ENCODE measurements around the gene PTPRN2.
"Not testable (repeated sequence)": the region's sequence is repeated elsewhere in the genome, so short reads cannot be mapped to it uniquely, and the experiment has no call there.

The PTPRN2 gene

DNA sequence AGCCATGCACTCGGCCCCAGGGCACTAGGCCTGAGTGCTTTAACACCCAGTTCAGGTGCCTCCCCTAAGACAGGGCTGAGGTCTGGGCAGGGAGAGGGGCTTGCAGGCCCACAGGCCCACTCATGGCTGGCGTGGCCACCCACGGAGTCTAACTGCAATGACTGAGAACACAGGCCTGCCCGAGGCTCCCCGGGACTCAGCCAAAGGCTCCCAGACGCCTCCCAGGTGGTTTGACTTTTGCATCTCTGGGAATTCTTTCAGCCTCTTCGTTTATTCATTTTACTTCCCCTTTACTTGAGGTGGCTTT is 37.3 kb downstream of the PTPRN2 start:
- no peak for DNase-seq

DNA sequence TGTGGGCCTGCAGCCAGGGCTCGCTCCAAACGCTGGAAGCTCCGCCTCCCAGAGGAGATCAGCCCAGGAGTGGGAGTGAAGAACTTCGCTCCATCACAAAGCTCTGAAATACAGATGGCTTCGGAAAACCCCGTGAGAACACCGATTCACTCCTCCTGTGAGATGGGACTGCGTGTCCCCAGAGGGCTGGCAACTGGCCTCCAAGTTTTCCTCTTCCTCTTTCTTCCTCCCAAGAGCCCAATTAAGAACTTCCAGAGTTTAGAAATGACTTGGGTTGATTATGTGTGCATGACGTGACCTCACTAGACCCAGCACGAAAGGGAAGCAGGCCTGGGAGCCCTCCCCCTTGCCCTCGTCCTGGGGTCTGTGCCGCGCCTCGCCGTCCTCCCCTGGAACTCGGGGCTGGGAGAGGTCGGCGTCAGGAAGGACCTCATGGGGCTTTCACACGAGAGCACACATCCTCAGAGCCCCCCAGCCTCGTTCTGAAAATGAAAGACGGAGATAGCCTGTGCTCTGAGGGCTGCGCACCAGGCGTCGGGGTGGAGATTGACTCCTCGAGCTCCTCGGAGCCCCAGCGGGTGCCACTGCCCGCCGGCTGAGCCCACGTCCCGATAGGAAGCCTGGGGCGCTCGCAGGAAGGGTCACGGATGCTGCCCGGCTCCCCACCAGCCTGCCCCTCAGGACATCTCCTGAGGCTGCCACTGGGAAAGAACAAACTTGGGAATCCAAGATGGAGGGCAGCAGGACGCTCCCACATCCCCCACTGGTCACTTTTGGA is 37.8 kb downstream of the PTPRN2 start:
- DNase-seq = no peak

DNA sequence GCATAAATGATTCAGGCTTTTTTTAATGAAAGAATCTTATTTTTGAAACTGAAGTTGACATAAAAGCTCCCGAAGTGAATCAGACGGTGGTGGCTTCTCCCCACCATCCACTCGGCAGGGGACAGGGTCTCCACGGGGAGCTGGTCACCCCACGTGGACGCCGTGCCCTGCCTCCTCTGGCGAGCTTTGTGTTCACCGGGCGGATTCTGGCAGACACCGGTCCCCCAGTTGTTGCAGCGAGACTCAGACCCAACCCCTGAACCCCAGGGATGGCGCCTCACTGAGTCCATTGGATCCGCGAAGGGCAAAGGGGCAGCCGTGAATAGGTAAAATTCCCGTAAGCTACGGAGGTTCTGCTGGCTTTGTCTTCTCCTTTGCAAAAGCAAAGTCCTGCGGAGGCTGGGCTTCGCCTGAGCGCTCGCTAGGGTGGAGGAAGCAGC is 38.4 kb downstream of the PTPRN2 start:
- DNase-seq = no peak

DNA sequence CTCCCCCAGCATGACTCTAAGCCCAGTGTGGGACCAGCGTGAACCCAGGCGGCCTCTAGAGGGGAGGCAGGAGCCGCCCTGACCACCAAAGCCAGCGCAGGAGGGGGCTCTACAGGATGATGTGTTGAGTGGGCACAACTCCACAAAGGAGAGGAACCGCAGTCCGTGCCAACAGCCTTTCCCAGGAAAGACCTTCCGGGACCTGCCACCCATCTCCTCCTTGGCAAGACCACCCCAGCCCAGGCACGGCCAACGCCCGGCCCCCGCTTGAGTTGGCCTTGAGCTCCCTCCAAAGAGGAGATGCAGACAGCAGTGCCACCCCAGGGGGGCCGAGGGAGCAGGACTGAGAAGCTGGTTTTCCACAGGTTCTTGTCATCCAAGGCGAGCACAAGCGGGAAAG is 38.9 kb downstream of the PTPRN2 start:
- DNase-seq = no peak

DNA sequence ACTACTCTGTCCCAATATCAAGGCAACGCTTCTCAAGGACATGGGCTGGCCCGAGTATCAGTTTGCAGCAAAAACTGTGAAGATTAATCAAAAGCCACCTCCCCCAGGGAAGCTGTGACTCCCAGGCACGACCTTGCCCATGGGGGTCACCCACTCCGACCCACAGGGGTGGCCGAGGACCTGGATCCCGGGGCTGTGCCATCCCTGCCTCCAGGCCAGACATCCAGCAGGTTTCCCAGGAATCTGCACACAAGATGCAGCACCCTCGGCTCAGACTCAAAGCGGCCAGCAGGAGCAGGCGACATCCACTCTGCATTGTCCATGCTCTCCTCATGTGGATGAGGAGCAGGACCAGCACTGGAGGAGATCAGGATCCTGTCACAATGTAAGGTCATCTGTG is 39.8 kb downstream of the PTPRN2 start:
- no peak for DNase-seq

DNA sequence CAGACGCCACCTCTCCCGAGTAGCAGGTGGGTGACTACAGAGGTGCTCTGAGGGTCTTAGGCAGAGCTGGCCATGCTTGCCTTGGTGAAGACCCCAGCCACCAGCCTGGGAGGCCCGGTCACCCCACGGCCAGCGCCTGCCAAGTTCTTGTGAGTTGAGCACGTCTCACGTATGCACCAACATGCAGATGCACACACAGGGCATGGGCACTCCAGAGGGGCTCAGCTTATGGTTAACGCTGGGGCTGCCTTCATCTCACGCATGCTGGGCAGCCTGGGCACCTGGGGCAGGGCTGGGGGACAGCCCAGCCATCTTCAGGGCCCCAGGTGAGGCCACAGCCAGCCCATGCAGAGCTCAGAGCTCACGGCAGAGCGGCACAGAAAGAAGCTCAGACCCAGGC is 41.0 kb downstream of the PTPRN2 start:
- no peak for DNase-seq

DNA sequence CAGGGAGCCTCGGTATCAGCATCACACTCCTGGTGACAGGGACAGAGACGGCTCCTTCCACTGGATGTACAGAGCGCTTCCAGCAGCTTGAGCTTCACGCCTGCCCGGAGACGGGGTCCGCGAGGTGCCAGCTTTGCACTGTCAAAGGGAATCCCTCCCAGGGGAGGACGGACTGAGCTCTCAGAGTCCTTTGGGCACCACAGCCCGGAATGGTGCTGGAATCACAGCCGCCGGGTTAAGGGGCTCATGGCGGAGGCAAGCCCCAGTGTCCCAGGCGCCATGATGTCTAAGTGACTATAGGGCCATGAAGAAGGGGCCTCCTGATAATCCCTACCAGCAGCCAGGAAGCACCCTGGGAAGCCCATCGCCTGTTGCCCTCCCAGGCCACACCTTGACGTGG is 41.4 kb downstream of the PTPRN2 start:
- DNase-seq = no peak

DNA sequence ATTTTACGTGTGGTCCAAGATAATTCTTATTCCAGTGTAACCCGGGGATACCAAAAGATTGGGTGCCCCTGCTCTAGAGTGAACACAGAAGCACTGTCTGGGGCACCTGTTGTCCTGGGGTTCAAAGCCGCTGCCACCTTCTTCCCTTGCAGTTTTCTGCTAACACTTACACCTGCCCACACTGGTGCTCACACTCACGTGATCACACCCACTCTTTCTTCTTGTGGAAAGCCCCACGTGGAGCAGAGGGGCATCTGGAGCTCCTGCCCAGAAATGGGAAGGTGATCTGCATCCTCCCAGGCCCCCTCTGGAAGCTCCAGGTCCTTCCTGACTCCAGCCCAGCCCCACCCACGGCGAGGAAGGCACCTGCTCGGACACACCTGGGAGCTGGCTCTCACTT is 42.9 kb downstream of the PTPRN2 start:
- DNase-seq = no peak

DNA sequence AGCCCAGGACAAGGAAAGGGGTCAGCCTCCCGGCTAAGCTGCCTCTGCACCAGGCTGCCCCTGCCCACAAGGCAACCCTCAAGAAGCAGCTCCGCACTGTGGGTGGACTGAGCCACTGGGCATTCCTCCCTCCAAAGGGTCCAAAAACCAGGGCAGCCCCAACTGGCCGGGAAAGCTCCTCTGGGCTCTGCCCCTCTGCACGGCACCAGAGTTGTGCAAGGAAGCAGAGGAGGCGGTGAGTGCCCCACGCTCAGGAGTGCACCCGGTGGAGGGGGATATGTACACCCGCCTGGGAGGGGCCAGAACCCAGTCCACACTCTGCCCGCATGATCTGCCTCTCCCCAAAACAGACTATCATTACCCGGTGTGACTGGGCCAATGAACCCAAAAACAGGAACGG is 43.8 kb downstream of the PTPRN2 start:
- DNase-seq = no peak

DNA sequence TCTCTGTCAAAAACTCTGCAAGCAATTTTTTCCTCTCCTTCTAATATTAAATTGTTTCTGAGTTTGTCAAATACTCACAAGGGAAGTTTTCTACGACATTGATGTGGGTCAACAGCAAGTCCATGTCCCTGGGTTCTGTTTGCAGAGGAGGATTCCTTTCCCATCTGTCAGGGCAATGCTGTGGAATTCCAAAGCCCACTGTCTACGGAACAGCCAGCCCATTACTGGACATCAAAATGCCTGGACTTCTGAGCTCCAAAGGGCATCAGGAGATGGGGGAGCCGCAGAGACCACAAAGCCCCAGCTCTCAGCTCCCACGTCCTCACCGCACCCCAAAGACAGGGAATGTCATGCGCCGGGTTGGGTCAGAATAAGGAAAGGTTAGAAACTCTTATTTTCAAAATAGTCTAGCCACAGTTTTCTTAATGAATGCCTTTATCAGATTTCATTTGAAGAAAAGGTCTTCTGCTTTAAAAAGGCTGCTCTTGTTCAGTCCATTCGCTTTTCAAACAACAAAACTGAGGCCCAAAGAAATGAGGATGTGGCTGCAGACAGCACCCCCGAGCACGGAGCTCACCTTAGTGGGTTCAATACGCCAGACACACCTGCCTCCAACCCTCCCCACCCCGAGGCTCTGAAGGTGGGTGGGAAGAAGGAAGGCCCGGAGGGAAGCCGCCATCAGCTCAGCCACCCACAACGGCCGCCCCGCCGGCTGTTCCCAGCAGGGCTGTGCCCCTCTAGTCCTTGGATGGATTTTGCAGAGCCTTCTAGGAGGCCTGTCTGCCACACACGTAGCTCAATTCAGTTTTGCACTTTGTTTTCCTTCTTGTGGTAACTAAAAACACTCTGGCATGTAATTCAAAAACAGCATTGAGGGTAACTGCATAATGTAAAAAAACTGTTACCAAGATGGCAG is 44.7 kb downstream of the PTPRN2 start:
- no peak for DNase-seq

DNA sequence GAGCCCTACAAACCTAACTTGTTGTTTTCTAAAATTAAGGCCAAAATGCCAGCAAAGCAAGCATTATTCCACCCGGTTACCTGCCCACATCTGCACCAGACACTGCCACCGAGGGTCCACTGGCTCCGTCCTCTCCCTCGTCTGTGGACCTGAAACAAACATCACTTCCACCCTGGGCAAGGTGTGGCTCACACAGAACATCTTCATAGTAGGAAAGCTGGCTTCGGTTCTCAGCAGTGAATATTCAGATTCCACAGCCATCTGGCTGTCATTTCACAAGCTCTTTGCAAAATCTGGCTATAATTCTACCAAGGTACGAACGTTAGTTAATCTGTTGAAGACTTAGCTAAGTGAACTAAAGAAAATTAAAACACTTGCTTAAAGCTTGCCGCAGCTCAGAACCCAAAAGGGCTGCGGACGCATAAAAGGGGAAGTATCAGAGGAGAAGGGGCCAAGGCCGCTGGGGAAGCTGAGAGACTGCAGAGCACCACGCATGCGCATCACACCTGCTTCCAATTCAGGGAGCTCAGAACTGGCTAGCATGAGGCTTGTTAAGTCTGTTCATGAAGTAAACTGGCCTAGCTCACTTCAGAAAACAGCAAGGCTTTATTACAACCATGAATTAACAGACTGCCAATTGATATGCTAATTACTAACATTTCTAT is 46.1 kb downstream of the PTPRN2 start:
- DNase-seq = no peak

DNA sequence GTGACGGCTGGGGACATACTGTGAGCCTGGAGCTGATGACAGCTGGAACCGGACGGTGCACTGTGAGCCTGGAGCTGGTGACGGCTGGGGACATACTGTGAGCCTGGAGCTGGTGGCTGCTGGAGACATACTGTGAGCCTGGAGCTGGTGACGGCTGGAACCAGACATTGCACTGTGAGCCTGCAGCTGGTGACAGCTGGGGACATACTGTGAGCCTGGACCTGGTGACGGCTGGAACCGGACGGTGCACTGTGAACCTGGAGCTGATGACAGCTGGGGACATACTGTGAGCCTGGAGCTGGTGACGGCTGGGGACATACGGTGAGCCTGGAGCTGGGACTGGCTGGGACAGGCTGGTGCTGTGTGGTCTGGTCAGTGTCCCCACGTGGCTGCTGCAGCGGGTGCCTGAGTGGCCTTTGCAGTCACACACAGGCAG is 47.9 kb downstream of the PTPRN2 start:
- DNase-seq = no peak

DNA sequence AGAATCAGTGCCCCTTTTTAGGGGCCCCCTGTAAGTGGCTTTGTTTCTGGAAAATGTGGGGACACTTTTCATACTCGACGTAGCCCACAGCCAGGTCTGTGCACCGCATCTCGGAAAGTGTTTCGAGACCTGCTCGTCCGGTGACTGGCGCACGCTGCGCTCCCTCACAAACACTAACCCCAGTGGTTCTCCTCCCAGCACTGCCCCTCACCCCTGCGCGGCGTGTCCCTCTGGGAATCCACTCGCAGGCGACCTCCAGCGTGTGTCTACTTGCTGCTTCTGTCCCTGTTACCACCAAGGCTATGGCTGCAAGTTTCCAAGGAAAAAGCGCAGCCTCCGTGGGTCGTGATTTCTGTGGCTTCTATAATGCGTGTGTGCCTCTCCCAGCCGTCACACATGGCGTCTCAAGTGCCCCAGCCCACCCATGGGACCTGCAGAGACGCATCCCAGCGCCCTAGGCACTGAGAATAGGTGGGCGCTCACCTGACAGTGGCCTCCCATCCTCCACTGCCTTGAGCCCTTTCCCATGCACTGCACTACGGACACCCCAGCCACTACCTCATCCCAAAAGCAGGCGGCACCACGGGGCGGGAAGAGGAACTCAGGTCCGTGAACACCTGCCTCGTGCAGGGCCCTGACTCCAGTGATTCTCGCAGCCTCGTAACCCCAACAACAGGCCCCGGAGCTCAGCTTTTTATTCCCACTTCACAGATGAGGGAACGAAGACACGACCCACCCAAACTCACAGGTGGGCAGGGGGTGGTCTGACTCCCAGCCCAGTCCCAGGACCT is 49.3 kb downstream of the PTPRN2 start:
- no peak for DNase-seq

DNA sequence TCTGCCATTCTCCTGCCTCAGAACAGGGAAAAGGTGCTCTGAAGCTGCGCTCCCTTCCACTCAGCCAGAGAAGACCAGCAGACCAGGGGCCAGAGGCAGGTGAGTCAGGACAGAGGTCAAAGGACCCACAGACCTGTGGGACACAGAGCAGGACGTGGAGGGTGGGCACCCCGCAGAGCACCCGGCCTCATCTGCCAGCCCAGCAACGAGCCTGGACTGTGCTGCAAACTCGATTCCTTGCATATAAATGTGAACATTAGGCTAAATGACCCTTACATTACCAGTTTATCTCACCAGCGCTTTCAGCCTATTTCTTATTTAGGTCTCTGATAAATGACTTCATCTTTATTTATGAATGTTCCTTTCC is 50.1 kb downstream of the PTPRN2 start:
- no peak for DNase-seq

DNA sequence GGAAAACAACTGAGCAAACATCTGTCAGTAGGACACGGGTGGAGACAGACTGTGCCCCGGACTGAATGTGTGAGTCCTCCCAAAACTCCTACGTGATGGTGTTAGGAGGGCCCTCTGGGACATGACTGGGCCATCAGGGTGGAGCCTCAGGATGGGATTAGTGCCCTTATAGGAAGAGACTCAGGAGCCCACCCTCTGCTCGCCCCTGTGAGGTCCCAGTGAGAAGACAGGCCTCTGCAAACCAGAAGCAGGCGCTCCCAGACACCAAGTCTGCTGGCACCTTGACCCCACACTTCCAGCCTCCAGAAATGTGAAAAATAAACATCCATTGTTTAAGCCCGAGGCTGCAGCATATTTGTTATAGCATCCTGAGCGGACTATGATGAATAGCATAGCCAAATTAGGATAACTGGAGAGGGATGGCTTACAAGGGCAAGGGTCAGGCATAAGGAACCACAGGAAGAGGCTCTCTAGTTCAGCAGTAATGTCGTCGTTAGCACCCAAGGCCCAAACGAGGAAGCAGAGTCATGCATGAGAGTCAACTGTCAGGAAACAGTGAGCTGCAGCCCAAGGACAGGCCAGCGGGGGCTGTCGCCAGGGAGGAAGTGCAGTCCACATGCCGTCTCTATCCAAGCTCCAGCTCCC is 50.6 kb downstream of the PTPRN2 start:
- no peak for DNase-seq

DNA sequence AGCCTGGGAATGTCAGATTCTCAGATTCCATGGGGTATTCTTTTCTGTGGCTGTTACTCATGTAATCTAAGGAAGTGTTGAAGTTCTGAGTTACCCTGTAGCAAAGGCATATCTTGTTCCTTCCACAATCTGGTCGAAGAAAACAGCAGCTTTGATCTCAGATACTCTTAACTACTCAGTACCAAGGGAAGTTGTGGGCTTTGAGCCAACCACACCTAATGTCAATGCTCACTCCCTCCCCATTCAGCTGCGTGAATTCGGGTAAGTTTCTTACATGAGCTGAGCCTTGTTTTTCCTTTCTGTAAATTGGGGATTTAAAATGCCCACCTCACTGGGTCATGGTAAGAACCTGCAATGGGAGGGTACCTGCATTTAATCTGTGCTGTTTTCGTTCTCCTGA is 52.5 kb downstream of the PTPRN2 start:
- no peak for DNase-seq

DNA sequence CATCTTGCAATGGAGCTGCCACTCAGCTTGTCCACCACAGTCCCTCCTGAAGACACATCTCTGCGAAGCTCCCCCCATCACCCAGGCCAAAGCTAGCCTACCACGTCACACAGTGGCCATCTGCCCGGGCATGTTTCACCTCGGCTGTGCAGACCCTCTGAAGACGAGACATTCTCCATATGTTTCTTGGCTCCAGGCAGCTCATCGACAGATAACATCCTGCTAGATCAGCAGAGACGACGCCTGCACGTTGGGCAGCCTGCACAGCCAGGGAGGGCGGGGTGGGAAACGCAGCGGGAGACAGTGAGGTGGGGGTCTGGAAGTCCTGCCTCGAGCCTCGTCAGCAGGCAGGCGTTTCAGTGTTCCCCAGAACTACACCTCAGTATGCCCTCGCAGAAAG is 53.0 kb downstream of the PTPRN2 start:
- DNase-seq = no peak

DNA sequence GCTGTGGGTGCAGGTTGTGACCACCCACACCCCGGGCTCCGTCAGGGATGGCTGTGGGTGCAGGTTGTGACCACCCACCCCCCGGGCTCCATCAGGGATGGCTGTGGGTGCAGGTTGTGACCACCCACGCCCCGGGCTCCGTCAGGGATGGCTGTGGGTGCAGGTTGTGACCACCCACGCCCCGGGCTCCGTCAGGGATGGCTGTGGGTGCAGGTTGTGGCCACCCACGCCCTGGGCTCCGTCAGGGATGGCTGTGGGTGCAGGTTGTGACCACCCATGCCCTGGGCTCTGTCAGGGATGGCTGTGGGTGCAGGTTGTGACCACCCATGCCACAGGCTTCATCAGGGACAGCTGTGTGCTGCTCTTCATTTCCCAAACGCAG is 53.5 kb downstream of the PTPRN2 start:
- DNase-seq = not testable (repeated sequence)

DNA sequence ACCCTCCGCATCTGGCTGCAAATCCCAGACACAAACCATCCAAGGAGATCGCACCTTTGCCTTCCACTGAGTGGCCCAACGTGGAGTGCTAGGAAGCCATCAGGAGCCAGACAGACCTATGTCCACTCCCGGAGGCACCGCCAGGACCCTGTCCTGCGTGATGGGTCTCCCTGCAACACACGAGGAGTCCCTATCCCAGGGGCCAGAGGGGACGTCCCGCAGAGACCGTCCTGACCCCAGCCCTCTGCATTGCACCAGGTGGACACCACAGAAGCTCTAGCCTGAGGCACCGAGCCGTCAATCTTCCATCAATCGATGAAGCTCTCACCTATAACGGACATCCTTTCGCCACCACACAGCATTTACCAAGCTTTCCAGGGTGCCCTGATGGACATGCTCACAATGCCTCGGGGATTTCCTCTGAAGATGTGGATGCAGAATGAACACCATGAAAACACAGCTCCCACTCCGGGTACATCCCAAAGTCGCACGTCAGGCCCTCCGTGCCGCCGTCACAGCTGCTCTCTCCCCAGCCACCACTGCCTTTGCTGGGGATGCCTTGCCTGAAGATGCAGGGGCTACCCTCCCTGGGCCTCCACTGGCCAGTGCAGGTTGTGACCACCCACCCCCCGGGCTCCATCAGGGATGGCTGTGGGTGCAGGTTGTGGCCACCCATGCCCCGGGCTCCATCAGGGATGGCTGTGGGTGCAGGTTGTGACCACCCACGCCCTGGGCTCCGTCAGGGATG is 54.1 kb downstream of the PTPRN2 start:
- DNase-seq = no peak

DNA sequence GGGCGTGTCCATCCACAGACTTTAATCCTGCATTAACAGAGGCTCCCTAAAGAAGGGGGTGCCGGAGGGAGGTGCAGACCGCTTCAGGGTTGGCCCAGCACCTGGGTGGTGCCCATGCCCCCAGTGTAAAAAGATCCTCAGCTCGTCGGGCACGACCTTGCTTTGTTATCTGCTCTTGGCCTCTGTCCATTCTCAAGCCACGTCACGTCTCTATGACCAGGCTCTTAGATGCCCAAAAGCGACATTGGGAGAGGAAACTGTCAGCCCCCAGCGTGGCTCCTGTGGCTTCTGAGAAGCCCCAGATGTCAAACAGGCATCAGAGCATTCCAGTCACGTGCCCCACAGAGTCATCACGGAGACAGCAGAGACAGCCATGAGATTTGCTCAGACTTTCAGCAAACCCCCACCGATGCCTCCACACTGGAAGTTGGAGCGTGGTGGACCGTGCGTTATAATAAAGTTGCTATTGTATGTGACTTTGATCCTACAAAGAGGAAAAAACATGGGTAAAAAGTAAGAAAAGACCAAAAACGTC is 55.5 kb downstream of the PTPRN2 start:
- DNase-seq = no peak

DNA sequence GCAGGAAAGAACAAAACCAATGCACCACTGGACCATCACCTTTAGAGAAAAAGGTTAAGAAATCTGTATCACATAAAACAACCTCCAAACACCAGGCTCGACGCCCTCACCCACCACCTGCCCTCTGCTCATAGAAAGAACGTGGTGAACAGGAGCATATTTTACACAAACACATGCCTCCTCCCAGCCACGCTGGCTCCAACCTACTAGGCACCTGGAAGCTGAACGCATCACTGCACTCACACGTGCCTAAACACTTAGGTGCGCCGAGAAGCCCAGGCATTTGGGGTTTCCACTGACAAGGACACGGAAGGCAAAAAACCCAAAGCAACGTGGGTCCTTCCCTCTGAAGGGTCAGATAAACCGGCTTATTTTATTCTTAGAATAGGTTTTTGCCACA is 56.0 kb downstream of the PTPRN2 start:
- no peak for DNase-seq
